ENCODE measurements around the gene P4HA1. TPM values are rescaled to one million over a fixed set of nuclear protein-coding genes. Genes with fewer than 3 reads are reported as not detected.
A peak's percentile ranks its signal among the peaks of the same experiment; 100 is the strongest.
"Not testable (repeated sequence)": the region's sequence is repeated elsewhere in the genome, so short reads cannot be mapped to it uniquely, and the experiment has no call there.

The P4HA1 gene
- total and polyA plus RNA-seq, 4 donors = 47.2 to 107 (median 69.6) TPM

GRCh38 chr10:73054286-73054685, 42.4 kb downstream of the P4HA1 start:
- whole genome bisulfite sequencing (ENCODE audit: insufficient coverage) = no CpG with 5 or more reads among the region's 2 CpGs
- Histone ChIP-seq H3K36me3 (ENCODE audit: control insufficient read depth, insufficient read depth, low read length) (peaks cover 18% of the 10 kb centered on the region), H3K4me1 (ENCODE audit: control insufficient read depth, insufficient read depth, low read length) (no peaks in the 10 kb centered on the region), H3K9me3 (ENCODE audit: control insufficient read depth, insufficient read depth, low read length) (no peaks in the 10 kb centered on the region), H3K4me3 (ENCODE audit: low read depth, low read length) (no peak overlapping the region), H3K27me3 (ENCODE audit: control insufficient read depth, insufficient read depth, low read length) (no peaks in the 10 kb centered on the region), H3K27ac (ENCODE audit: low read depth, low read length) (no peak overlapping the region)
- no peak for DNase-seq (ENCODE audit: low read depth in 4 of 6, low spot score in 6 of 6)

DNA sequence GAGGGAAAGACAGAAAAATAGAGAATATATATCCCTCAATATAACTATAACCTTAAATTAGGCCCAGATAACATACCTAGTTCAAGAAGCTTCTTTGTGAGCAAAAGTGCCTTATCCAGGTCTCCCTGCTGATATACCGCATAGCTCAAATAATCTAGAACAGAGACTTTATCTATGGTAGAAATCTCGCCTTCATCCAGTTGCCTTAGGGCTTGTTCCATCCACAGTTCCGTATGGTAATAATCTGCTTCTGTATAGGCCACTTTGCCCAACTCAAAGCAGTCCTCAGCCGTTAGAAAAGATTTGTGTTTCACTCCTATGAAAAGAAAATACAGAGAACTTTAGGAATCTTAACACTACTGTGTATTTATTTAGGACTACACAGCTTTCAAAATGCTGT, 43.4 kb downstream of the P4HA1 start:
- peaks cover 16% of the 10 kb centered on the region for H3K36me3 ChIP-seq (ENCODE audit: control insufficient read depth, insufficient read depth, low read length)
- H3K4me1 ChIP-seq (ENCODE audit: control insufficient read depth, insufficient read depth, low read length) = no peaks in the 10 kb centered on the region
- DNase-seq (ENCODE audit: low read depth in 4 of 6, low spot score in 6 of 6) = no peak
- no peaks in the 10 kb centered on the region for H3K27me3 ChIP-seq (ENCODE audit: control insufficient read depth, insufficient read depth, low read length)
- H3K9me3 ChIP-seq (ENCODE audit: control insufficient read depth, insufficient read depth, low read length) = no peaks in the 10 kb centered on the region
- no peak overlapping the region for H3K27ac ChIP-seq (ENCODE audit: low read depth, low read length)
- WGBS (ENCODE audit: insufficient coverage) = 100% methylated on average over 1 of the region's 4 CpGs
- H3K4me3 ChIP-seq (ENCODE audit: low read depth, low read length) = no peak overlapping the region

- peak in 1 of 6 donors; percentile 16 for DNase-seq (ENCODE audit: low read depth in 4 of 6, low spot score in 6 of 6)
- Histone ChIP-seq H3K27me3 (ENCODE audit: control insufficient read depth, insufficient read depth, low read length) (no peaks in the 10 kb centered on the region), H3K4me3 (ENCODE audit: low read depth, low read length) (no peak overlapping the region), H3K4me1 (ENCODE audit: control insufficient read depth, insufficient read depth, low read length) (no peaks in the 10 kb centered on the region), H3K9me3 (ENCODE audit: control insufficient read depth, insufficient read depth, low read length) (no peaks in the 10 kb centered on the region), H3K36me3 (ENCODE audit: control insufficient read depth, insufficient read depth, low read length) (peaks cover 7% of the 10 kb centered on the region), H3K27ac (ENCODE audit: low read depth, low read length) (no peak overlapping the region)
- 100% methylated on average over 1 of the region's 7 CpGs for WGBS (ENCODE audit: insufficient coverage)
Measured at GRCh38 chr10:73044378-73045285, 52.0 kb downstream of the P4HA1 start.

DNA sequence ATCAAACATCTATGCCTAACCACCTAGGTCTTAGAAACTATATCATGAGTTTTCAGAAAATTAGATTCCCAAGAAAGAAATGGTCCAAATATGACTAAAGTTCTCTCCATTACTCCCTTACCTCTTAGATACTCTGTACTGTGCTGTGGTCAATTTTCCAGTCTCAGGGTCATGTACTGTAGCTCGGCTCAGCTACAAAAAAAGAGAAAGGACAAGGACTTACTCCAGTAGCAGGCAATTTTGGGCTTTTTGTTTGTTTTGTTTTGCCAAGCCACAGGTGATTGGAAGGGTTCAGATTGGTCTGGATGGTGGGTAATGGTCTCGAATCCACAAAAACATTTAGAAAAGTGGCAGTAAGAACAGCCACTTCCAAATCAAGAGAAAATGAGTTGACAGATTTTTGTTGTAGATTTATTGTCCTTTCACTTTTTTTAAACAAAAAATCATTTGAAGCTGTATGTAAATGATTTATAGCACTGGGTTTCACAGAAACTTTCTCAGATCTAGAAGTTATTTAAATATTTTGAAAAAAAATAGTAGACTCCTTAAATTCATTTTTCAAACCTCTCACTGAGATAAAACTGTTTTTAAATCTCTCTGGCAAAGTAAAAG, 52.8 kb downstream of the P4HA1 start:
- peaks cover 11% of the 10 kb centered on the region for H3K36me3 ChIP-seq (ENCODE audit: control insufficient read depth, insufficient read depth, low read length)
- no peak overlapping the region for H3K27ac ChIP-seq (ENCODE audit: low read depth, low read length)
- no peaks in the 10 kb centered on the region for H3K9me3 ChIP-seq (ENCODE audit: control insufficient read depth, insufficient read depth, low read length)
- 100% methylated on average over 1 of the region's 2 CpGs for WGBS (ENCODE audit: insufficient coverage)
- H3K4me1 ChIP-seq (ENCODE audit: control insufficient read depth, insufficient read depth, low read length) = no peaks in the 10 kb centered on the region
- H3K27me3 ChIP-seq (ENCODE audit: control insufficient read depth, insufficient read depth, low read length) = no peaks in the 10 kb centered on the region
- no peak overlapping the region for H3K4me3 ChIP-seq (ENCODE audit: low read depth, low read length)
- DNase-seq (ENCODE audit: low read depth in 4 of 6, low spot score in 6 of 6) = no peak

DNA sequence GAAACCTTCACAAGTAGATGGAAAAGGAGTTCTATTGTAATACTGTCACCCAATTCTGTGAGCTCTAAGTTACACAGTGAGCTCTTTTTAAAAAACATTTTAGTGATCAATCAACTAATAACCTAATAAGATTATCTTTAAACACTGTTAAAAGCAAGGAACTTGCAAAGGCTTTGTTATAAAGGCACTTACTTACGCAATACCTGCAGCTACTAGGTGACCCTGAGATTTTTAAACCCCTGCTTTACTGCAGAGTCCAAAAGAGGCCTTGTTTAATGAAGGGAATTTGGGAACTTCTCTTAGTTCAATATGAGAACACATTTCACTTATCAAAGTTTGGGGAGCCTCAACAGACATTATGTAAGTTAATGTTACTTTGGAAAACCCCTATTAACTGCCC, 53.3 kb downstream of the P4HA1 start:
- no CpG with 5 or more reads among the region's 1 CpG for WGBS (ENCODE audit: insufficient coverage)

GRCh38 chr10:73042130-73042529, 54.5 kb downstream of the P4HA1 start:
- no peak overlapping the region for H3K4me3 ChIP-seq (ENCODE audit: low read depth, low read length)
- no peaks in the 10 kb centered on the region for H3K9me3 ChIP-seq (ENCODE audit: control insufficient read depth, insufficient read depth, low read length)
- H3K36me3 ChIP-seq (ENCODE audit: control insufficient read depth, insufficient read depth, low read length) = peaks cover 13% of the 10 kb centered on the region
- WGBS (ENCODE audit: insufficient coverage) = 100% methylated on average over 2 of the region's 5 CpGs
- no peak overlapping the region for H3K27ac ChIP-seq (ENCODE audit: low read depth, low read length)
- H3K4me1 ChIP-seq (ENCODE audit: control insufficient read depth, insufficient read depth, low read length) = no peaks in the 10 kb centered on the region
- DNase-seq (ENCODE audit: low read depth in 4 of 6, low spot score in 6 of 6) = no peak
- H3K27me3 ChIP-seq (ENCODE audit: control insufficient read depth, insufficient read depth, low read length) = no peaks in the 10 kb centered on the region

More for the DNA sequence above, 53.3 kb downstream of the P4HA1 start:
- no peak overlapping the region for H3K4me3 ChIP-seq (ENCODE audit: low read depth, low read length)
- H3K27me3 ChIP-seq (ENCODE audit: control insufficient read depth, insufficient read depth, low read length) = no peaks in the 10 kb centered on the region
- DNase-seq (ENCODE audit: low read depth in 4 of 6, low spot score in 6 of 6) = no peak
- no peaks in the 10 kb centered on the region for H3K9me3 ChIP-seq (ENCODE audit: control insufficient read depth, insufficient read depth, low read length)
- H3K36me3 ChIP-seq (ENCODE audit: control insufficient read depth, insufficient read depth, low read length) = peaks cover 14% of the 10 kb centered on the region
- H3K4me1 ChIP-seq (ENCODE audit: control insufficient read depth, insufficient read depth, low read length) = no peaks in the 10 kb centered on the region
- no peak overlapping the region for H3K27ac ChIP-seq (ENCODE audit: low read depth, low read length)

DNA sequence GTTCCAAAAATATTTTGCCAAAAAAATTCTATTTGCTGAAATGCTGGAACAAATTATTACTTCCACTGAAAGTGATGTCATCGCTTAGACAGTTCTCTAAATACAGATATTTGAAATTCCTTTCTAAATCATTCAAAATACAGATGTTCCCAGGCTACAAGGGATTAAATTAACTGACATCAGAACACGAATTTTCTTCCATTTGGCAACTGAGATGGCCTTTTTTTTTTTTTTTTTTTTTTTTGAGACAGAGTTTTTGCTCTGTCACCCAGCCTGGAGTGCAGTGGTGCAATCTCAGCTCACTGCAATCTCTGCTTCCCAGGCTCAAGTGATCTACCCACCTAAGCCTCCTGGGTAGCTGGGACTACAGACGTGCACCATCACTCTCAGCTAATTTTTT, 57.0 kb downstream of the P4HA1 start:
- WGBS (ENCODE audit: insufficient coverage) = 90% methylated on average over 2 of the region's 3 CpGs
- H3K27ac ChIP-seq (ENCODE audit: low read depth, low read length) = no peak overlapping the region

GRCh38 chr10:73036285-73036684, 60.4 kb downstream of the P4HA1 start:
- WGBS (ENCODE audit: insufficient coverage) = no CpG with 5 or more reads among the region's 6 CpGs

More for the DNA sequence above, 57.0 kb downstream of the P4HA1 start:
- Histone ChIP-seq H3K4me3 (ENCODE audit: low read depth, low read length) (no peak overlapping the region), H3K9me3 (ENCODE audit: control insufficient read depth, insufficient read depth, low read length) (no peaks in the 10 kb centered on the region), H3K4me1 (ENCODE audit: control insufficient read depth, insufficient read depth, low read length) (no peaks in the 10 kb centered on the region), H3K36me3 (ENCODE audit: control insufficient read depth, insufficient read depth, low read length) (peaks cover 13% of the 10 kb centered on the region), H3K27me3 (ENCODE audit: control insufficient read depth, insufficient read depth, low read length) (no peaks in the 10 kb centered on the region)
- DNase-seq (ENCODE audit: low read depth in 4 of 6, low spot score in 6 of 6) = no peak

GRCh38 chr10:73032536-73032935, 64.1 kb downstream of the P4HA1 start:
- 42% methylated on average over 2 of the region's 6 CpGs for WGBS (ENCODE audit: insufficient coverage)
- peaks cover 14% of the 10 kb centered on the region for H3K36me3 ChIP-seq (ENCODE audit: control insufficient read depth, insufficient read depth, low read length)
- H3K4me1 ChIP-seq (ENCODE audit: control insufficient read depth, insufficient read depth, low read length) = no peaks in the 10 kb centered on the region
- no peak overlapping the region for H3K27ac ChIP-seq (ENCODE audit: low read depth, low read length)
- no peaks in the 10 kb centered on the region for H3K9me3 ChIP-seq (ENCODE audit: control insufficient read depth, insufficient read depth, low read length)
- DNase-seq (ENCODE audit: low read depth in 4 of 6, low spot score in 6 of 6) = peak in 4 of 6 donors; percentile 4 to 28 (median 4)
- H3K27me3 ChIP-seq (ENCODE audit: control insufficient read depth, insufficient read depth, low read length) = no peaks in the 10 kb centered on the region
- H3K4me3 ChIP-seq (ENCODE audit: low read depth, low read length) = no peak overlapping the region

More at GRCh38 chr10:73036285-73036684, 60.4 kb downstream of the P4HA1 start:
- H3K4me3 ChIP-seq (ENCODE audit: low read depth, low read length); H3K27me3 ChIP-seq (ENCODE audit: control insufficient read depth, insufficient read depth, low read length); H3K9me3 ChIP-seq (ENCODE audit: control insufficient read depth, insufficient read depth, low read length); H3K4me1 ChIP-seq (ENCODE audit: control insufficient read depth, insufficient read depth, low read length); DNase-seq (ENCODE audit: low read depth in 4 of 6, low spot score in 6 of 6); H3K27ac ChIP-seq (ENCODE audit: low read depth, low read length): not testable (repeated sequence)
- peaks cover 13% of the 10 kb centered on the region for H3K36me3 ChIP-seq (ENCODE audit: control insufficient read depth, insufficient read depth, low read length)
